Neural progenitor cell (in vitro differentiated cells): ENCODE data around the gene GPBAR1. TPM values are rescaled to one million over a fixed set of nuclear protein-coding genes. Genes with fewer than 3 reads are reported as not detected.

Experiments used
- DNase-seq: peaks from one replicate; pipeline ENCODE4 v3.0.0-alpha.2; 2016; ENCODE audit warnings: low spot score
- H2AFZ ChIP-seq: fragments of 200-600 bp; sonication (generic); replicated peaks from 2 replicates; pipeline ENCODE4 v1.6.1; 2016; ENCODE audit warnings: antibody characterized with exemption
- H3F3A ChIP-seq: fragments of 200-600 bp; sonication (generic); 2 replicates; pipeline ENCODE4 v1.6.1; 2016; ENCODE audit warnings: antibody characterized with exemption, low read depth
- H3K27ac ChIP-seq: fragments of 200-600 bp; sonication (generic); 2 replicates; pipeline ENCODE4 v1.5.1; 2016; ENCODE audit warnings: mild to moderate bottlenecking
- H3K27me3 ChIP-seq: fragments of 200-600 bp; sonication (generic); 2 replicates; pipeline ENCODE4 v1.6.1; 2016; ENCODE audit warnings: mild to moderate bottlenecking, moderate library complexity
- H3K36me3 ChIP-seq: fragments of 200-600 bp; sonication (generic); 2 replicates; pipeline ENCODE4 v1.5.1; 2016
- H3K4me1 ChIP-seq: fragments of 200-600 bp; sonication (generic); 2 replicates; pipeline ENCODE4 v1.6.1; 2016; ENCODE audit warnings: mixed run types
- H3K4me2 ChIP-seq: fragments of 200-600 bp; sonication (generic); 2 replicates; pipeline ENCODE4 v1.6.1; 2016
- H3K4me3 ChIP-seq: fragments of 200-600 bp; sonication (generic); 2 replicates; pipeline ENCODE4 v1.5.1; 2016
- H3K79me2 ChIP-seq: fragments of 200-600 bp; sonication (generic); 2 replicates; pipeline ENCODE4 v1.6.1; 2016; ENCODE audit warnings: low read depth
- H3K9ac ChIP-seq: fragments of 200-600 bp; sonication (generic); 2 replicates; pipeline ENCODE4 v1.6.1; 2016
- H3K9me3 ChIP-seq: fragments of 200-600 bp; sonication (generic); 2 replicates; pipeline ENCODE4 v1.5.1; 2016; ENCODE audit warnings: low read depth
- H4K20me1 ChIP-seq: fragments of 200-600 bp; sonication (generic); 2 replicates; pipeline ENCODE4 v1.6.1; 2016; ENCODE audit warnings: low read depth
- H3K27ac Mint-ChIP-seq: 3 replicates; pipeline ENCODE4 v1.8.0; 2021; ENCODE audit warnings: mixed read lengths
- H3K27me3 Mint-ChIP-seq: 2 replicates; pipeline ENCODE4 v1.8.0; 2022; ENCODE audit warnings: low read depth, mild to moderate bottlenecking, inconsistent platforms, moderate library complexity, mixed read lengths; ENCODE audit not compliant: insufficient read depth
- H3K36me3 Mint-ChIP-seq: 3 replicates; pipeline ENCODE4 v1.8.0; 2021; ENCODE audit warnings: mixed read lengths
- H3K4me1 Mint-ChIP-seq: 3 replicates; pipeline ENCODE4 v1.8.0; 2021; ENCODE audit warnings: mixed read lengths
- H3K4me3 Mint-ChIP-seq: 3 replicates; pipeline ENCODE4 v1.8.0; 2021; ENCODE audit warnings: mild to moderate bottlenecking, moderate library complexity, mixed read lengths
- H3K9me3 Mint-ChIP-seq: 3 replicates; pipeline ENCODE4 v1.8.0; 2020; ENCODE audit warnings: mixed read lengths
- CTCF ChIP-seq: fragments of 200-600 bp; sonication (generic); IDR thresholded peaks from 2 replicates; pipeline ENCODE4 v1.5.1; 2017; ENCODE audit warnings: antibody characterized with exemption, mild to moderate bottlenecking
- EZH2 ChIP-seq: fragments of 200-600 bp; sonication (generic); IDR thresholded peaks from 2 replicates; pipeline ENCODE4 v1.6.1; 2017; ENCODE audit warnings: antibody characterized with exemption, mild to moderate bottlenecking, moderate library complexity
- EZH2phosphoT487 ChIP-seq: fragments of 200-600 bp; sonication (generic); IDR thresholded peaks from 2 replicates; pipeline ENCODE4 v1.6.1; 2017; ENCODE audit warnings: antibody characterized with exemption
- total RNA-seq: library from RNA; depleted of rRNA; stranded (reverse); fragments of >200 nt; gene quantifications from 2 replicates; pipeline ENCODE4 v1.2.3, GENCODE V29; 2015; ENCODE audit warnings: low replicate concordance

Gene GPBAR1
- total RNA-seq, 1 donor from 2014 or later = not detected

GRCh38 chr2:218273908-218274249 is 13.1 kb downstream of the GPBAR1 start:
- Mint-ChIP-seq H3K27me3 (peaks cover under 1% of the 10 kb centered on the region), H3K36me3 (peaks cover 7% of the 10 kb centered on the region), H3K4me3 (no peak overlapping the region), H3K27ac (no peak overlapping the region), H3K4me1 (peaks cover 27% of the 10 kb centered on the region), H3K9me3 (no peaks in the 10 kb centered on the region)
- DNase-seq = no peak
- TF ChIP-seq CTCF = no peak
- Histone ChIP-seq H3K4me2 (no peak overlapping the region), H4K20me1 (peaks cover 6% of the 10 kb centered on the region), H3K27ac (no peak overlapping the region), H3K9ac (no peak overlapping the region), H3K4me1 (peaks cover 10% of the 10 kb centered on the region), H3F3A (peaks cover 13% of the 10 kb centered on the region), H3K9me3 (no peaks in the 10 kb centered on the region), H3K4me3 (no peak overlapping the region), H3K79me2 (peaks cover 17% of the 10 kb centered on the region), H3K36me3 (no peaks in the 10 kb centered on the region), H3K27me3 (no peaks in the 10 kb centered on the region), H2AFZ (no peak overlapping the region)

- Histone ChIP-seq H3K27me3 (no peaks in the 10 kb centered on the region), H3F3A (peaks cover 10% of the 10 kb centered on the region), H4K20me1 (no peaks in the 10 kb centered on the region), H3K9ac (no peak overlapping the region), H3K9me3 (no peaks in the 10 kb centered on the region), H3K79me2 (peaks cover 10% of the 10 kb centered on the region), H3K4me1 (peaks cover 6% of the 10 kb centered on the region), H3K4me2 (no peak overlapping the region), H3K36me3 (no peaks in the 10 kb centered on the region), H2AFZ (no peak overlapping the region), H3K27ac (no peak overlapping the region), H3K4me3 (no peak overlapping the region)
- no peak for DNase-seq
- peaks cover 4% of the 10 kb centered on the region for H3K36me3 Mint-ChIP-seq
- H3K27ac Mint-ChIP-seq = no peak overlapping the region
- H3K4me3 Mint-ChIP-seq = no peak overlapping the region
- H3K4me1 Mint-ChIP-seq = peaks cover 22% of the 10 kb centered on the region
- TF ChIP-seq CTCF = no peak
- no peak for TF ChIP-seq EZH2phosphoT487
- no peak for TF ChIP-seq EZH2
- H3K27me3 Mint-ChIP-seq = no peaks in the 10 kb centered on the region
- H3K9me3 Mint-ChIP-seq = no peaks in the 10 kb centered on the region
Observed at GRCh38 chr2:218274586-218274985, 13.8 kb downstream of the GPBAR1 start.

GRCh38 chr2:218275371-218276072 is 14.7 kb downstream of the GPBAR1 start:
- Mint-ChIP-seq H3K27me3 (peaks cover 2% of the 10 kb centered on the region), H3K4me3 (no peak overlapping the region), H3K27ac (no peak overlapping the region), H3K4me1 (peaks cover 19% of the 10 kb centered on the region), H3K9me3 (no peaks in the 10 kb centered on the region), H3K36me3 (peaks cover 4% of the 10 kb centered on the region)
- H3F3A ChIP-seq = peaks cover 6% of the 10 kb centered on the region
- H2AFZ ChIP-seq = no peak overlapping the region
- H3K27ac ChIP-seq = no peak overlapping the region
- no peak for TF ChIP-seq EZH2
- TF ChIP-seq CTCF = no peak
- TF ChIP-seq EZH2phosphoT487 = no peak
- H3K9ac ChIP-seq = no peak overlapping the region
- H4K20me1 ChIP-seq = no peaks in the 10 kb centered on the region
- no peaks in the 10 kb centered on the region for H3K27me3 ChIP-seq
- no peaks in the 10 kb centered on the region for H3K9me3 ChIP-seq
- peaks cover 6% of the 10 kb centered on the region for H3K4me1 ChIP-seq
- no peak overlapping the region for H3K4me2 ChIP-seq
- DNase-seq = no peak
- H3K79me2 ChIP-seq = peaks cover 8% of the 10 kb centered on the region
- H3K36me3 ChIP-seq = no peaks in the 10 kb centered on the region
- H3K4me3 ChIP-seq = no peak overlapping the region
